GM21360 (cell line): ENCODE results near the gene GABPB2.
"Not testable (repeated sequence)": the region's sequence is repeated elsewhere in the genome, so short reads cannot be mapped to it uniquely, and the experiment has no call there.

Experiments used
- ATAC-seq: cut with Tn5 transposase; IDR thresholded peaks from one replicate; pipeline ENCODE4 v1.9.1; 2021; ENCODE audit warnings: mild to moderate bottlenecking, moderate library complexity; ENCODE audit not compliant: unreplicated experiment

The GABPB2 gene

DNA sequence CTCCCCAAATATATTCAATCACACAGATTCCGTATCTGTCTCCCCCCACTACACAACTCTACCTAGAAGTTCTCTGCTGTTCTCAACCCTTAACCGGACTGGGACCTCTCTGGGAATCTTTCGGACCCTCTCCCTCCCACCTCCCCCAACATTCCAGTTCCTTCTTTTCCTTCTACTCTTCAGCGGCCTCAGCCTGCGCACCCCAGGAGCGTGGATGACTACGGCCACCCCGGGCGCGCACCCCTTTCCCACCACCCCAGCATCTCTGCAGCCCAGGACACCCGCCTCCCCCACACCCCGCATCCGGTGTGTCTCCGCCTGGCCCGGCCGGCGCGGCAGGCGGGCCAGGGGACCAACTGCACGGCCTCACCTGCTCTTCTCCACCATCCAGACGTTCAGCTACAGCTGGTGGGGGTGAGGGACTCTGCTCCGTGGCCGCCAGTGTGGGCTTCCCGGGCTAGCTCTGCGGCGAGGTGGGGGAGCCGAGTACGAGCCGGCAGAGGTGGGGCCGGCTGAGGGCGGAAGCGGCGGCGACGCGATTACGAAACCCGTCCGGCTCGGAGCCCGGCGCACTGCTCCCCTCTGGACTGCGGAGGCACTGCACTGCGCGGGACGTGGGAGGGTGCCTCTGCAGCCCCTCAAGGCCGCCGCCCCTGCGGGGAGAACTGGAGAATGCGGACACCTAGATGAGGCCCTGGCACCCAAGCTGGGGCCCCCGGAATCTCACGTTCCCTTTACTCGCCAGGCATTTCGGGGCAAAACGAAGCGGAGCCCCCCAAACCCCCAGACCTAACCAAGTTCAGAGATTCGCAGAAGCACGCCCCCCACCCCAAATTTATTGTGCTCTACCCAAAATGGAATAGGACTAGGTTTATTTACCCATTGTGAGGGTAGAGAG lies 11.2 kb upstream of the GABPB2 start, which contains the start of gene CDC42SE1:
Gene CDC42SE1, minus strand, starts transcription at position 514 of the 898 bp plus-strand sequence. CDS start 3,892 bp downstream, outside the sequence.
- peak; percentile 65 for ATAC-seq

DNA sequence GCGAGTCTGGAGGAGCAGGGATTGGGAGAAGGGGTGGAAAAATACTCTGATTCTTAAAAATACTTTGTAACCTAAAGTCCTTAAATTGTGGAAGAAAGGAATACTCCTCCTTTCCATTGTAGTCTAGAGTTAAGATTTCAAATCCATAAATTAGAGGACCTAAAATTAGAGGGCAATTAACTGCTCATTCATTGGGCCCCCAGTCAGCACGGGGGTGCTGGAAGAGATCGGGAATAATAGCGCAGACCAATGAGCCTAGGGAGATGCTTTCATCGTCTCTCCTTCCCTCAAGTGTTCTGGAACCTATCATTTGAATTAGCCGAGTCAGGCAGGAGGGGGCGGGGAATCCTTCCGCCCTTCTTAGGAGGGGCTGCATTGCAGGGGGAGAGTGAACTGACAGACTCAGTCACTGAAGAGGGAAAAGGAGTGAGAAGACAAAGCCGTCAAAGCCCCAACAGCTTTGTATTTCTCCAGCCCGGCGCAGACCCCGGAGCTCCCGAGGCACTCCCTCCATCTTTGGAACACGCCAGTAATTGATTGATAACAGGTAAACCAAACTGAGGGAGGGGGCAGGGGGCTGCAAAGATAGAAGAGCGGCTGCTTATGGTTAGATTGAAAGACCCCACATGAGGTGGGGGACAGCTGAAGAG lies 10.4 kb upstream of the GABPB2 start, which contains the start of gene MLLT11:
Gene MLLT11, plus strand, starts transcription at position 391 of the 650 bp plus-strand sequence. CDS start 6,828 bp downstream, outside the sequence.
- no peak for ATAC-seq

DNA sequence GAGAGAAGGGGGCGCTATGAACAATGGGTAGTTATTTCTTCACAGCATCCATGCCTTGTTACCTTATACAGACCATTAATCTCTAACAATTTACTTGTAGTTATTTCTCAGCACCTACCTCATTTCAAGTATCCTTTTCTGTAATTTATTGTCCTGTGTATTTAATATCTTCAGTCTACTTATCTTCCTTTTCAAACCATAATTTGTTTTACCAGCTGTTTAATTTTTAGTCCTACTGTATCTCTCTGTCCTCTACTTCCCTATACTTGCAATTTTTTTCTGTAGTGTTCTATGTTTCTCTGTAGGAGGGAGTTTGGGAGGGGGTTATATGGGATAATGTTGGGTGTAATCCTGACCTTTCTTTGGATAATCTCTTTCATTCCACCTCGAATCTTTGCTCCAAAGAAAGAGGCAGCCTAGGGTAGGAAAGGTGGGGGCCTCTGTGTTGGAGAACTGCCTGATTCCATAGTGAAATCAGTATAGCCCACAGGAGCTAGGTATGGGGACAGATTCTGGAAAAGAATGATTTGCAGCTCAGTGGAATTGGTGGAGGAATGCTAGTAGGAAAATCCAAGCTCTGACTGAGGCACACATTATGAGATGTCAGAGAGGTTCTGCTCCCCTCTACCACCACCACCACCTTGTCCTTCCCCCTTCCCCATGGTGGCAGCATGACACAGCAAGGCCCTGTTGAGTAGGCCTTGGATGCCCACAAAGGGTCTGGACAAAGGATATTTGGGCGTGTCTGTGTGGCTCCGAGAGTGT lies 9.7 kb upstream of the GABPB2 start:
- ATAC-seq, result no peak

- no peak for ATAC-seq
Observed at GRCh38 chr1:151061704-151062103, 8.9 kb upstream of the GABPB2 start.

- no peak for ATAC-seq
Observed at GRCh38 chr1:151062741-151063371, 7.7 kb upstream of the GABPB2 start.

DNA sequence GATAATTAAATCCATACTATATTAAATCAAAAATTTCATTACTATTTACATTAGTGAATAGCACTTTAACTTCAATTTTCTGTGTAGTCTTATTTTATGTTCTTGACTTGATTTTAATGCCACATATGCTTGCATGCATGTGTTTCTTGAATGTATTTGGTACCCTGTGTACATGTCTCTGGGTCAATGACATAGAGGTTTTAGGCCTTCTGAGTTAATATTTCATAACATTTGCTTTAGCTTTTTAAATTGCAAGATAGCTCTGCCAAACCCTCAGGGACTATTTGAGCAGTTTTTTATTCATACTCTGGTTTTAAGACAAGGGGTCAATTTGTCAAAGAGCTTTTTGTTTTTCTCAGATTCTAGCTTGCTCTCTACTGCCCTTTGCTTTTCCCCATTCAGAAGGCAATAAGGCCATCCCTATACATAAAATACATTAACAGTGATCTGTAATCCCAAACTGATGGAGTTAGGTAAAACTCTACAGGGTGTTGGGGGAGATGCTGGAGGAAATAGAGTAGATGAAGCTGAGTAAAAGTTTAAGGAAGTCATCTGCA lies 5.4 kb upstream of the GABPB2 start:
- ATAC-seq, result no peak

DNA sequence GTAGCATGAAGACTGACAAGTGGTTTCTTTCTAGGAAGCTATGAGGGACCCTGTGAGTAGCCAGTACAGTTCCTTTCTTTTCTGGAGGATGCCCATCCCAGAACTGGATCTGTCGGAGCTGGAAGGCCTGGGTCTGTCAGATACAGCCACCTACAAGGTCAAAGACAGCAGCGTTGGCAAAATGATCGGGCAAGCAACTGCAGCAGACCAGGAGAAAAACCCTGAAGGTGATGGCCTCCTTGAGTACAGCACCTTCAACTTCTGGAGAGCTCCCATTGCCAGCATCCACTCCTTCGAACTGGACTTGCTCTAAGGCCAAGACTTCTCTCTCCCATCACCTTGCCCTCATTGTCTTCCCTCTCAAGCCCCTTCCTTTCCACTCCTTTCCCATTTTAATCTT lies 3.4 kb upstream of the GABPB2 start:
- no peak for ATAC-seq

DNA sequence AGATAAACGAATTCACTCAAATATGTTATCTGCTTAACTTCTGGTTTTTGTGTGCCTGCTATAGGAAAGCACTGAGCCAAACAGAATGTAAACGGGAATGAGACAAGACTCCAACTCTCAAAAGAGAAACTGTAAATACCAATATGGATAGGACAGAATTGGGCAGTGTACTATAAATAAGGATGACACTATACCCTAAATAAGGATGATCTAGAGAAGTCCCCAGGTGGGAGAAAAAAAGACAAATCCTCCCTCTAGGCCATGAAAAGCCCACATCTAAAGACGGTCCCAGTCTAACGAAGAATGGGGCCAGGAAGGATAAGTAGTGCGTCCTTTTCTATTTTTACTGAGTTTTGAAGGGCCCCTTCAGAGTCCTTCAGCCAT lies 1.5 kb upstream of the GABPB2 start:
- ATAC-seq, result no peak

DNA sequence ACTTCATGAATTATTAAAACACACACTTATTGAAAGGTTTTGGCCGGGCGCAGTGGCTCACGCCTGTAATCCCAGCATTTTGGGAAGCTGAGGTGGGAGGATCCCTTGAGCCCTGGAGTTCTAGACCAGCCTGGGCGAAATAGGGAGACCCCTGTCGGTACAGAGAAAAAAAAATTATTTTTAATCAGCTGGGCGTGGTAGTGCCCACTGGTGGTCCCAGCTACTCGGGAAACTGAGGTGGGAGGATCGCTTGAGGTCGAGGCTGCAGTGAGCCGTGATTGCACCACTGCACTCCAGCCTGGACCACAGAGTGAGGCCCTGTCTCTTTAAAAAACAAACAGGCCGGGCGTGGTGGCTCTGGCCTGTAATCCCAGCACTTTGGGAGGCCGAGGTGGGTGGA lies 1.7 kb downstream of the GABPB2 start:
- no peak for ATAC-seq

GRCh38 chr1:151085953-151086559 lies 15.5 kb downstream of the GABPB2 start:
- no peak for ATAC-seq

DNA sequence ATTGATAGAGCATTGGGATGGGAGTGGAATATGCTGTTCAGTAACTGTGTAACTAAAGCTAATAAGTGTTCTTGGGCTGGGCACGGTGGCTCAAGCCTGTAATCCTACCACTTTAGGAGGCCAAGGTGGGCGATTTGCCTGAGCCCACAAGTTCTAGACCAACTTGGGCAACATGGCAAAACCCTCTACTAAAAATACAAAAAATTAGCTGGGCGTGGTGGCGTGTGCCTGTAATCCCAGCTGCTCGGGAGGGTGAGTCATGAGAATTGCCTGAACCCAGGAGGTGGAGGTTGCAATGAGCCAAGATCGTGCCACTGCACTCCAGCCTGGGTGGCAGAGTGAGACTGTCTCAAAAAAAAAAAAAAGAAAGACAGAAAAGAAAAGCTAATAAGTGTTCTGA lies 26.9 kb downstream of the GABPB2 start:
- not testable (repeated sequence) for ATAC-seq

DNA sequence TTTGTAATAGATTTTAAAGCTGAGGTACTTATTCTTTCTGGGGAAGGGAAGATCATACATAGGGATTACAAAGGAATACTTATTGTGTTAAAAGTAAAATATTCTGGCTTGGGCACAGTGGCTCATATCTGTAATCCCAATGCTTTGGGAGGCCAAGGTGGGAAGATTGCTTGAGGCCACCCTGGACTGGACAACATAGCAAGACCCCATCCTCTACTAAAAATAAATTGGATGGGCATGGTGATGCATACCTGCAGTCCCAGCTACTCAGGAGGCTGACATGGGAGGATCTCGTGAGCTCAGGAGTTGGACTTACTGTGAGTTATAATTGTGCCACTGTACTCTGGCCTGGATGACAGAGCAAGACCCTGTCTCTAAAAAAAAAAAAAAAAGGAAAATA lies 27.6 kb downstream of the GABPB2 start:
- no peak for ATAC-seq

DNA sequence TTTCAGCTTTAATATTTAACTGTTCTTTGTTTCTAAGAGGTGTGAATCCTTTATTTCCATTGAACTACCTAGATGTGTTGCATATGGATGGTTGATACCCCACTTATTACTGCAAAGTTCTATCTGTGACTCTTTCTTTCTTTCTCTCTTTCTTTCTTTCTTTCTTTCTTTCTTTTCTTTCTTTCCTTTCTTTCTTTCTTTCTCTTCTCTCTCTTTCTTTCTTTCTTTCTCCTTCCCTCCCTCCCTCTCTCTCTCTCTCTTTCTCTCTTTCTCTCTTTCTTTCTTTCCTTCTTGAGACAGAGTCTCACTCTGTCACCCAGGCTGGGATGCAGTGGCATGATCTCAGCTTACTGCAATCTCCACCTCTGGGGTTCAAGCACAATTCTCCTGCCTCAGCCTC lies 34.1 kb downstream of the GABPB2 start:
- no peak for ATAC-seq

- ATAC-seq, result no peak
Observed at GRCh38 chr1:151106894-151107293, 36.3 kb downstream of the GABPB2 start.

GRCh38 chr1:151108331-151108730 lies 37.8 kb downstream of the GABPB2 start:
- no peak for ATAC-seq

DNA sequence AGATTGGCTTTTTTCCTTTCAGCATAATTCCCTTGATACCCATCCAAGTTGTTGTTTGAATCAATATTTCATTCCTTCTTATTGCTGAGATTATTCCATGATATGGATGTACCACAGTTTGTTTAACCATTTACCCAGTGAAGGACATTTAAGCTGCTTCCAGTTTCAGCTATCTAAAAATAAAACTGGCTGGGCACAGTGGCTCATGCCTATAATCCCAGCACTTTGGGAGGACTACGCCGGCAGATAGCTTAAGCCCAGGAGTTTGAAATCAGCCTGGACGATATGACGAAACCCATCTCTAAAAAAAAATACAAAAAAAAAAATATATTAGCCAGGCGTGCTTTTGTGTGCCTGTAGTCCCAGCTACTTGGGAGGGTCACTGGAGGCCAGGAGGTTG lies 43.3 kb downstream of the GABPB2 start:
- no peak for ATAC-seq

DNA sequence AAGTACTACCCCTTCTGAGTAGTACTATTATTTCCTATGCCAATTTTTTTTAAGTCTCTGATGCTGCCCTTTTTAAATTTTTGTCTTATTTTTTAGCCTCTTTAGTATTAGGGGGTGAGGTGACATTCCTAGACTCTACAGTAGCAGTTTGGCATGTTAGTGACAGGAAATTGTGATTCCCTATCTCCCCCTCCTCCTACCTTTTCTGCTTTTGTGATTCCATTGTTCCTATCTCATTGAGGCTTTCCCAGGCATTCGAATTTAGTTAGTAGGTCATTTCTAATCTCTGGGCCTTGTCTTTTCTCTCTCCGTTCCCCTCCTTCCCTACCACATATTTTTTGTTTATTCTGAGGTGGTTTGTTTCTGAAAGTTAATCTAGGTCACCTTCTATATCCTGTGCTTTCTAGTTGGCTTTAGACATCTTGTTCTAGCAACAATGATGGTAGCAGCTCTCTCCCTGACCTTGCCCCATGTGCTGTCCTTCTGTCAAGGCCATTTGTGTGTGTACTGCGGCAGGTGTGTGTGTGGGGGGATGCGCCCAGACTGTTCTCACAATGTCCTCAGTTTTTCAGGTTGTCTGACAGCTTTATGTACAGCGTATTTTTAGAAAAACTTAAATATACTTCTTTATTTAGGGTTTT lies 54.3 kb downstream of the GABPB2 start:
- ATAC-seq, result no peak

- no peak for ATAC-seq
Observed at GRCh38 chr1:151128800-151129199, 58.2 kb downstream of the GABPB2 start.

- ATAC-seq, result peak; percentile 63
Observed at GRCh38 chr1:151130987-151131586, 60.5 kb downstream of the GABPB2 start.
